Measurements from ENCODE around the gene RARB. TPM values are rescaled to one million over a fixed set of nuclear protein-coding genes. Genes with fewer than 3 reads are reported as not detected.

Gene RARB
- total and polyA plus RNA-seq, 2 experiments from 2014 or later, result 0.14 to 0.42 TPM

GRCh38 chr3:25384471-25384870, 43.6 kb upstream of the RARB start (continued):
- no peak for TF ChIP-seq ZNF462 (CRISPR knock-in tag; IDR thresholded peaks at IDR 0.05)
- no peak for TF ChIP-seq EZH2 (IDR thresholded peaks at IDR 0.05; ENCODE audit: low read depth, unreplicated experiment)
- no peak for TF ChIP-seq NANOG (IDR thresholded peaks at IDR 0.05; ENCODE audit: borderline replicate concordance)

GRCh38 chr3:25385807-25386460, 42.1 kb upstream of the RARB start:
- Mint-ChIP-seq H3K4me3 (no peak overlapping the region), H3K27ac (no peak overlapping the region), H3K9me3 (no peaks in the 10 kb centered on the region), H3K36me3 (ENCODE audit: low read depth) (no peaks in the 10 kb centered on the region), H3K4me1 (peaks cover 2% of the 10 kb centered on the region; the same call in 2 of the 3 replicates), H3K27me3 (ENCODE audit: insufficient read depth, low read depth, poor library complexity) (peaks cover 2% of the 10 kb centered on the region)
- no peaks in the 10 kb centered on the region for H3K36me3 ChIP-seq (ENCODE audit: insufficient read depth)
- 0 out of 2 replicates have a peak, but pooled peaks cover 7% of the 10 kb centered on the region for H3K9me2 ChIP-seq (ENCODE audit: insufficient read depth)
- H3K27ac ChIP-seq (ENCODE audit: low read depth), result no peak overlapping the region
- peak overlapping the region; percentile 85; the same call in 1 of the 2 replicates for H2AFZ ChIP-seq
- no peak overlapping the region for H3K4me2 ChIP-seq
- no peak overlapping the region for H3K4me3 ChIP-seq
- no peak for DNase-seq (ENCODE audit: low spot score)
- H3K4me1 ChIP-seq (ENCODE audit: insufficient read depth), result no peaks in the 10 kb centered on the region
- no peaks in the 10 kb centered on the region for H3K79me2 ChIP-seq (replicated peaks; ENCODE audit: insufficient read depth)
- no peaks in the 10 kb centered on the region for H3K27me3 ChIP-seq (ENCODE audit: insufficient read depth)
- no peak for ATAC-seq
- no peaks in the 10 kb centered on the region for H3F3A ChIP-seq (replicated peaks; ENCODE audit: low read depth)
- H4K20me1 ChIP-seq (replicated peaks; ENCODE audit: insufficient read depth), result no peaks in the 10 kb centered on the region
- TF ChIP-seq JUNB (IDR thresholded peaks at IDR 0.05; ENCODE audit: unreplicated experiment) (no peak), ZNF114 (CRISPR knock-in tag; IDR thresholded peaks at IDR 0.05) (no peak), STAT1 (IDR thresholded peaks at IDR 0.05; ENCODE audit: unreplicated experiment) (no peak), EZH2phosphoT487 (IDR thresholded peaks at IDR 0.05; ENCODE audit: unreplicated experiment) (no peak), ETS1 (IDR thresholded peaks at IDR 0.05) (no peak), CREB1 (CRISPR knock-in tag; IDR thresholded peaks at IDR 0.05; ENCODE audit: low read depth) (no peak), EZH2 (IDR thresholded peaks at IDR 0.05; ENCODE audit: low read depth, unreplicated experiment) (no peak), CTCF (conservative IDR thresholded peaks at IDR 0.05; ENCODE audit: low read depth in 2 of 2) (no peak), REST (IDR thresholded peaks at IDR 0.05; ENCODE audit: unreplicated experiment) (no peak)

Measured in GM23338 (cell line).